ENCODE results near the gene PLPPR3. TPM values are rescaled to one million over a fixed set of nuclear protein-coding genes. Genes with fewer than 3 reads are reported as not detected.

PLPPR3 gene
- total and polyA plus RNA-seq, 9 of the 15 experiments (the other 6 are each of a cell fraction or from before 2014, with no cell fraction given), result 0.01 to 48.2 (median 8.6) TPM

- no peak for TF ChIP-seq TRIM25 (IDR thresholded peaks at IDR 0.05; ENCODE audit: borderline replicate concordance)
- TF ChIP-seq ZNF3 (CRISPR knock-in tag; IDR thresholded peaks at IDR 0.05), result no peak
Measured at GRCh38 chr19:796692-797527, 24.8 kb downstream of the PLPPR3 start, which contains the start of gene PTBP1 (continued).

GRCh38 chr19:795691-796581 lies 25.8 kb downstream of the PLPPR3 start:
- peak overlapping the region; percentile 55 for H3K4me3 ChIP-seq
- intact Hi-C loops (cut with micrococcal nuclease) (no loop called here), in situ Hi-C loops (cut with MboI) (no loop called here)
- H4K20me1 ChIP-seq (replicated peaks; ENCODE audit: control insufficient read depth, insufficient read depth, low read length), result peaks cover 29% of the 10 kb centered on the region
- H3K27ac ChIP-seq (ENCODE audit: extremely low read depth, low read depth, low read length), result peak overlapping the region; percentile 89; the same call in 2 of the 3 replicates
- H3K79me2 ChIP-seq (ENCODE audit: control insufficient read depth, insufficient read depth, low read length), result peaks cover 52% of the 10 kb centered on the region
- H3K27me3 ChIP-seq (ENCODE audit: control insufficient read depth in 2 of 2, insufficient read depth in 2 of 2, low read length in 2 of 2), result no peaks in the 10 kb centered on the region
- H3K9me1 ChIP-seq (ENCODE audit: control insufficient read depth, insufficient read depth, low read length), result peaks cover 7% of the 10 kb centered on the region
- peaks cover 34 to 81% of the 10 kb centered on the region in 2 experiments for H3K4me1 ChIP-seq (replicated peaks in 1 of 2; ENCODE audit: control insufficient read depth in 2 of 2, insufficient read depth in 2 of 2, low read length in 2 of 2)
- no peak for DNase-seq (ENCODE audit: extremely low read depth in 1 of 4, low spot score in 3 of 4)
- WGBS (ENCODE audit: insufficient coverage, low coverage, missing lambda C conversion rate), result 66% methylated on average over 35 of the region's 39 CpGs
- CTCF ChIA-PET (ENCODE audit: low intra/inter-chr PET ratio), result no interaction called here
- no peak for FAIRE-seq
- peaks cover 29% of the 10 kb centered on the region for H3K36me3 ChIP-seq (ENCODE audit: control insufficient read depth, insufficient read depth, low read length)
- BruUV-seq (replicated peaks), result no TSS peak
- POLR2A ChIA-PET, result interaction anchor here (1.3 to 1.5 kb wide), 2 partner anchors 9 to 11 kb away, joined by 5 read pairs; no protein-coding TSS in a partner anchor
- peak overlapping the region; percentile 92 to 95 for H3K9ac ChIP-seq (ENCODE audit: insufficient read depth in 1 of 2, low read depth in 2 of 2, low read length in 2 of 2)
- peaks cover 3% of the 10 kb centered on the region; the same call in 1 of the 2 replicates for H3K9me3 ChIP-seq (replicated peaks; ENCODE audit: control insufficient read depth, insufficient read depth, low read depth, low read length)
- H3K4me2 ChIP-seq (ENCODE audit: insufficient read depth, low read length), result peak overlapping the region; percentile 80
- no peak overlapping the region for H2AFZ ChIP-seq (ENCODE audit: low read depth, low read length)
- no peak for ATAC-seq
- TF ChIP-seq ZC3H11A (IDR thresholded peaks at IDR 0.05; ENCODE audit: low read depth, low read length) (no peak), SRSF7 (optimal IDR thresholded peaks at IDR 0.05; ENCODE audit: low read depth, low read length) (no peak), DMBX1 (CRISPR knock-in tag; IDR thresholded peaks at IDR 0.05; ENCODE audit: borderline replicate concordance) (no peak), ZNF175 (CRISPR knock-in tag; IDR thresholded peaks at IDR 0.05; ENCODE audit: low read depth) (no peak), RBM22 (IDR thresholded peaks at IDR 0.05; ENCODE audit: low read depth, low read length, poor library complexity, severe bottlenecking) (peak; percentile 17), GTF2B (IDR thresholded peaks at IDR 0.05; ENCODE audit: extremely low read depth, insufficient read length) (no peak), TCFL5 (CRISPR knock-in tag; conservative IDR thresholded peaks at IDR 0.05) (no peak), EGR1 (conservative IDR thresholded peaks at IDR 0.05) (no peak), ZNF511 (CRISPR knock-in tag; IDR thresholded peaks at IDR 0.05) (0 out of 2 replicates have a peak, but pooled peaks have one; percentile 14), ZNF644 (tag; IDR thresholded peaks at IDR 0.05; ENCODE audit: low read depth) (no peak), CHCHD3 (CRISPR knock-in tag; IDR thresholded peaks at IDR 0.05) (no peak), SP1 (CRISPR knock-in tag; IDR thresholded peaks at IDR 0.05) (0 out of 2 replicates have a peak, but pooled peaks have one; percentile 25)

All from K562 (cell line).